IPS-NIHi7 (cell line): ENCODE data around the gene IFITM2.
A peak's percentile ranks its signal among the peaks of the same experiment; 100 is the strongest.
"Not testable (repeated sequence)": the region's sequence is repeated elsewhere in the genome, so short reads cannot be mapped to it uniquely, and the experiment has no call there.

Source experiments
- DNase-seq: peaks from one replicate; pipeline ENCODE4 v3.0.0; 2012; ENCODE audit warnings: mixed read lengths; ENCODE audit errors: extremely low spot score

The IFITM2 gene

GRCh38 chr11:325796-326591 is 18.4 kb downstream of the IFITM2 start:
- peak; percentile 5 for DNase-seq

- no peak for DNase-seq
Measured at GRCh38 chr11:326592-326841, 18.9 kb downstream of the IFITM2 start.

- peak; percentile 1 for DNase-seq
Measured at GRCh38 chr11:326842-327580, 19.4 kb downstream of the IFITM2 start.

GRCh38 chr11:327581-327923 is 19.9 kb downstream of the IFITM2 start:
- DNase-seq, result no peak

- DNase-seq, result peak; percentile 2
Measured at GRCh38 chr11:328012-328411, 20.4 kb downstream of the IFITM2 start.

- not testable (repeated sequence) for DNase-seq
Measured at GRCh38 chr11:328516-329100, 21.0 kb downstream of the IFITM2 start.

GRCh38 chr11:329886-330253 is 22.3 kb downstream of the IFITM2 start:
- DNase-seq, result no peak

GRCh38 chr11:330307-330693 is 22.7 kb downstream of the IFITM2 start:
- peak; percentile 1 for DNase-seq

GRCh38 chr11:330694-331357 is 23.2 kb downstream of the IFITM2 start:
- peak; percentile 1 for DNase-seq

GRCh38 chr11:331358-332060 is 23.9 kb downstream of the IFITM2 start:
- DNase-seq, result peak; percentile 1

GRCh38 chr11:332651-333480 is 25.2 kb downstream of the IFITM2 start:
- peak; percentile 0 for DNase-seq

GRCh38 chr11:333616-334263 is 26.1 kb downstream of the IFITM2 start:
- not testable (repeated sequence) for DNase-seq

- peak; percentile 73 for DNase-seq
Measured at GRCh38 chr11:334264-334994, 26.8 kb downstream of the IFITM2 start.

GRCh38 chr11:335779-336658 is 28.4 kb downstream of the IFITM2 start:
- no peak for DNase-seq

GRCh38 chr11:336659-337198 is 29.1 kb downstream of the IFITM2 start:
- no peak for DNase-seq

GRCh38 chr11:337711-338110 is 30.1 kb downstream of the IFITM2 start:
- no peak for DNase-seq

- no peak for DNase-seq
Measured at GRCh38 chr11:339963-340362, 32.3 kb downstream of the IFITM2 start.
